Measurements from ENCODE around the gene CCNT1. TPM values are rescaled to one million over a fixed set of nuclear protein-coding genes. Genes with fewer than 3 reads are reported as not detected.
A peak's percentile ranks its signal among the peaks of the same experiment; 100 is the strongest.

Gene CCNT1
- total and polyA plus RNA-seq, 2 of the 13 experiments (the other 11 are each of a cell fraction or from before 2014, with no cell fraction given): 18.0 to 28.2 TPM

GRCh38 chr12:48691826-48692487 lies 24.6 kb downstream of the CCNT1 start (continued):
- TF ChIP-seq NRL (CRISPR knock-in tag; IDR thresholded peaks at IDR 0.05; ENCODE audit: borderline replicate concordance) (no peak), ZNF430 (CRISPR knock-in tag; IDR thresholded peaks at IDR 0.05) (no peak), ZNF138 (CRISPR knock-in tag; IDR thresholded peaks at IDR 0.05; ENCODE audit: low read depth) (no peak), SMARCC2 (IDR thresholded peaks at IDR 0.05) (no peak)

- Histone ChIP-seq H3K36me3 (replicated peaks in 1 of 2; ENCODE audit: control insufficient read depth in 1 of 2, insufficient read depth in 2 of 2, low read length in 2 of 2) (peaks cover 15 to 50% of the 10 kb centered on the region in 2 experiments), H3K4me2 (ENCODE audit: low read depth, low read length) (no peak overlapping the region), H4K20me1 (ENCODE audit: insufficient read depth, low read length) (no peaks in the 10 kb centered on the region), H3K4me1 (ENCODE audit: insufficient read depth, low read length) (peaks cover 19% of the 10 kb centered on the region), H2AFZ (ENCODE audit: low read length) (no peak overlapping the region), H3K9ac (ENCODE audit: insufficient read depth, low read depth, low read length) (no peak overlapping the region), H3K9me3 (ENCODE audit: low read length) (no peaks in the 10 kb centered on the region), H3K27me3 (ENCODE audit: control insufficient read depth in 1 of 2, insufficient read depth in 2 of 2, low read length in 2 of 2) (no peaks in the 10 kb centered on the region), H3K79me2 (ENCODE audit: insufficient read depth, low read length) (peaks cover 2% of the 10 kb centered on the region), H3K4me3 (replicated peaks in 1 of 3; ENCODE audit: insufficient read depth in 1 of 3, low read depth in 2 of 3, low read length in 3 of 3) (no peak overlapping the region), H3K27ac (ENCODE audit: extremely low read length, insufficient read depth, low read length) (no peak overlapping the region)
- 41% methylated on average over 4 of the region's 4 CpGs for WGBS (ENCODE audit: low lambda C conversion rate)
- intact Hi-C loops (cut with micrococcal nuclease; ENCODE audit: unreplicated experiment) (no loop called here), in situ Hi-C loops (cut with HindIII; ENCODE audit: extremely low pct_ligation_motif_present, low pct_unique_long_range_greater_than_20kb) (no loop called here)
- DNase-seq (ENCODE audit: low spot score): no peak
- peak; percentile 39; the same call in 2 of the 3 replicates for ATAC-seq
- POLR2A ChIA-PET: interaction anchor here (1.2 kb wide), 1 partner anchor 8 kb away, joined by 9 read pairs; the partner anchor contains the start of gene KANSL2
- CTCF ChIA-PET (ENCODE audit: low intra/inter-chr PET ratio, low total read pairs): no interaction called here
- no peak for FAIRE-seq
- no peak for TF ChIP-seq ARNT (IDR thresholded peaks at IDR 0.05)
- TF ChIP-seq ZFP1 (CRISPR knock-in tag; IDR thresholded peaks at IDR 0.05): peak; percentile 35; the same call in 1 of the 2 replicates
- BruUV-seq (replicated peaks): no TSS peak
These were observed 25.5 kb downstream of the CCNT1 start for GRCh38 chr12:48690990-48691389.

DNA sequence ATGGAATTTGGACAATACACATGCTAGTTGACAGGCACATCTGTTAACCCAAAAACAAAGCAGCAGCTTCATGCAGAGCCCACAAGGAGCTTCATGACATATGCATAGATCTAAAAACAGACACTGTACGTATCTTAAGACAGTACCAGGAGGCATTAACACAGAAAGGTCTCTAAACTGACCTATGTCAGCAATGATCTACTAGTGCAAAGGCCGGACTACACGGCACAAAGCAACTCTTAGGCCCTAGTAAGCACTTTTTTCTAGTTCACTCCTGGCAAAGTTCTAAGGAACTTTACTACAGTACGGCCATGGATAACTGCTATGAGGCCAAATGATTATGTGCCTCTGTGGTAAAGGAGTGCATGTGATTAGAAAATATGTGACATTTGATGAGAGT lies 26.1 kb downstream of the CCNT1 start:
- Histone ChIP-seq H4K20me1 (ENCODE audit: insufficient read depth, low read length) (no peaks in the 10 kb centered on the region), H2AFZ (ENCODE audit: low read length) (no peak overlapping the region), H3K27ac (ENCODE audit: extremely low read length, insufficient read depth, low read length) (no peak overlapping the region), H3K4me3 (replicated peaks in 1 of 3; ENCODE audit: insufficient read depth in 1 of 3, low read depth in 2 of 3, low read length in 3 of 3) (no peak overlapping the region), H3K36me3 (replicated peaks in 1 of 2; ENCODE audit: control insufficient read depth in 1 of 2, insufficient read depth in 2 of 2, low read length in 2 of 2) (peaks cover 13 to 44% of the 10 kb centered on the region in 2 experiments), H3K27me3 (ENCODE audit: control insufficient read depth in 1 of 2, insufficient read depth in 2 of 2, low read length in 2 of 2) (no peaks in the 10 kb centered on the region), H3K4me2 (ENCODE audit: low read depth, low read length) (no peak overlapping the region), H3K9ac (ENCODE audit: insufficient read depth, low read depth, low read length) (no peak overlapping the region), H3K9me3 (ENCODE audit: low read length) (no peaks in the 10 kb centered on the region), H3K79me2 (ENCODE audit: insufficient read depth, low read length) (peaks cover 2% of the 10 kb centered on the region), H3K4me1 (ENCODE audit: insufficient read depth, low read length) (peaks cover 14% of the 10 kb centered on the region)
- ChIA-PET CTCF (ENCODE audit: low intra/inter-chr PET ratio, low total read pairs) (no interaction called here), POLR2A (interaction anchor here (1.2 kb wide), 1 partner anchor 8 kb away, joined by 9 read pairs; the partner anchor contains the start of gene KANSL2)
- in situ Hi-C loops (cut with HindIII; ENCODE audit: extremely low pct_ligation_motif_present, low pct_unique_long_range_greater_than_20kb): no loop called here
- DNase-seq (ENCODE audit: low spot score): no peak
- no peak for ATAC-seq
- no TSS peak for BruUV-seq (replicated peaks)
- intact Hi-C loops (cut with micrococcal nuclease; ENCODE audit: unreplicated experiment): no loop called here
- FAIRE-seq: no peak
- WGBS (ENCODE audit: low lambda C conversion rate): 98% methylated on average over 4 of the region's 4 CpGs
- TF ChIP-seq BCL3 (CRISPR knock-in tag; IDR thresholded peaks at IDR 0.05) (no peak), ZNF234 (CRISPR knock-in tag; conservative IDR thresholded peaks at IDR 0.05) (no peak), AKAP8 (CRISPR knock-in tag; IDR thresholded peaks at IDR 0.05) (no peak), ZFP90 (CRISPR knock-in tag; IDR thresholded peaks at IDR 0.05; ENCODE audit: borderline replicate concordance) (no peak), TEAD3 (CRISPR knock-in tag; optimal IDR thresholded peaks at IDR 0.05; ENCODE audit: borderline replicate concordance) (no peak), ZNF777 (CRISPR knock-in tag; IDR thresholded peaks at IDR 0.05) (no peak), POLR2A (IDR thresholded peaks at IDR 0.05; ENCODE audit: insufficient read depth in 1 of 2, low read depth in 2 of 2, low read length in 2 of 2) (no peak), ZNF546 (CRISPR knock-in tag; conservative IDR thresholded peaks at IDR 0.05) (no peak), SP1 (IDR thresholded peaks at IDR 0.05) (no peak), SP1 (CRISPR knock-in tag; IDR thresholded peaks at IDR 0.05) (no peak), THYN1 (CRISPR knock-in tag; IDR thresholded peaks at IDR 0.05; ENCODE audit: borderline replicate concordance, low read depth) (no peak), ZNF383 (CRISPR knock-in tag; IDR thresholded peaks at IDR 0.05; ENCODE audit: borderline replicate concordance) (no peak)
